Measurements from ENCODE around the gene TUBA3C.
"Not testable (repeated sequence)": the region's sequence is repeated elsewhere in the genome, so short reads cannot be mapped to it uniquely, and the experiment has no call there.

The TUBA3C gene

DNA sequence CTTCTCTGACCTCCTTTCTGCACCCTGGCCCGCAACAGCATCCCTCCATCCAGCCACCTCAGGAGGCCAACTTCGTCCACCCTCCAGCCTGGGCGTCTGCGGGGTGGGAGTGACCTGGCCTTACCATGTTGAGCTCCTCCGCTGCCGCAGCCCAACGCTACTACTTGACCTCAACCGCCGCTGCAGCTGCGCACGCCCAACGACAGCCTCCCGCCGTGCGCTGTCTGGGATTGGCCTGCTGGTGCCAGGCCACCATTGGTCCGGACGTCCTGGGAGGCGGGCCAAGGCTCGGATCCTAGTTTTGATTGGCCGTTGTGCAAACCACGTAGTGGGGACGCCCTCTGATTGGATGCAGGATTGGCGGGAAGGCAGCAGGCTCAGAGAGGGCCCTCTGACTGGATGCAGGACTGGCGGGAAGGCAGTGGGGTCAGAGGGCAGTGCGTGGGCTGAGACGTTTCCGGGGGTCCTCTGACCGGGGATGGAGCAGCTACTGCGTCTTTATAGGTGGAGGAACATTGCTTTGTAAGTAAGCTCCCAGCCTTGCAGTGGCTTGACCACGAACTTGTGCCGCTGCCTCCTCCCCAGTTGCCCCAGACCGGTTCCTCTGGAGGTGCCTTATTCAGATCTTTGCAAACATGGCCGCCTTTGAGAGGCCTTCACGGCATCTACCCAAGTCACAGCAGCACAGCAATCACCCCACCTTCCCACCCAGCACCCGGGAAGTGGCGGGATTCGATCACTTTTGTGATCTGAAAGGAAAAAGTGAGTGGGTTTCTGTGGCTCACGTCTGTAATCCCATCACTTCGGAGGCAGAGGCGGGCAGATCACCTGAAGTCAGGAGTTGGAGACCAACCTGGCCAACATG is at the start of gene TUBA3C:
TSS of gene TUBA3C (minus strand) at position 204 of the 865 bp plus-strand sequence. CDS start at position 127, 77 bp downstream.
- DNase-seq (ENCODE audit: low spot score), result no peak

- DNase-seq (ENCODE audit: low spot score), result not testable (repeated sequence)
Measured at GRCh38 chr13:19207413-19207812, 25.8 kb upstream of the TUBA3C start.

GRCh38 chr13:19192622-19193021 is 11.0 kb upstream of the TUBA3C start:
- not testable (repeated sequence) for DNase-seq (ENCODE audit: low spot score)

DNA sequence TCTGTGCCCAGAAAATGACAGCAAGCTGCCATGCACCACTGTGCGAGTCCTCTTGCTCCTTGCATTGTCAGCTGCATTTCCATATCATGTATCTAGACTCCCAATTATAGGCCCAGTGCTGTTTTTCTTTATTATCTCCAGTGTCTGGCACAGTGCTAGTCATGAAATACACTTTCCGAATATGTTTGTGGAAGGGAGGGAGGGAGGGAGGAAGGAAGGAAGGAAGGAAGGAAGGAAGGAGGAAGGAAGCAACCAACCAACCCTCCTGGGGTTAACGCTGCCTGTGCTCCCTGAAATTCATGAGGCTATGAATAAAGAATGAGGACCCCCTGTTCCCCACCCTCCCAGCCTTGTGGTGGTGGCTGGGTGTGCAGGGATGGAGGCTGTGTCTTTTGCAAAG is 8.3 kb upstream of the TUBA3C start:
- not testable (repeated sequence) for DNase-seq (ENCODE audit: low spot score)

- not testable (repeated sequence) for DNase-seq (ENCODE audit: low spot score)
Measured at GRCh38 chr13:19189368-19189767, 7.7 kb upstream of the TUBA3C start.

GRCh38 chr13:19185865-19186645 is 4.4 kb upstream of the TUBA3C start:
- DNase-seq (ENCODE audit: low spot score), result no peak

DNA sequence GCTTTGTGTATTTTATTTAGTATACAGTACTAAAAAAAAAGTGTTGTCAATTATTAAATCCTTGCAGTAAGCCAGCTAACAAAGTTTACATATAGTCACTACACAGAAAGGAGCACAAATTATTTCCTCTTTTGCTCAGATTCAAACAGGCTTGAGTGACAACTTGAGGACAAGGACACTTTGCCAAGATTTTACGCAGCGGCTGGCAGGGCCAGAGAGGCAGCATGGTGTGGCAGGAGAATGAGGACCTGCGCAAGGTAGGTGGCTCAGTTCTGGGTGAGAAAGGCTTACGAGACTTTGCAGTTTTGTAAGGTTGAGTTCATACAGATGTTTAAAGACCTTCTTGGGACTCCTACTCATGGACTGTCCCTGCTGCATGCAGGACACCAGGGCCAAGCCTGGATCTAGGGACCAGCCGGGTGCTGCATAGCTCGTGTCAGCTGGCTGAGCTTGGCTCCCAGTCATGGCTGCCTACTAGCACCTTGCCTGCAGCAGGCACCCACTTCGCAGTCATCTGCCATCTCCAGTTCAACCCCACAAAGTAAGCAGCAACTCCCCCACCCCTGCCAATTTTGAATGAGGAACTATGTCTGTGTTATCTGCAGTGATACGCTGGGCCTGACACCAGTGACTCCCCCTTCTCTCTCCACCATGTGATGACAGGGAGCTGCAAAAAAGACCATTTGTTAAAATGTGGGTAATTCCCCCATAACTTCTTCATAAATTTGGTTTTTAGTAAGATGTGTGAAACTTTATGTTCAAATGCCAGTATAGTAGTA is 3.7 kb upstream of the TUBA3C start:
- DNase-seq (ENCODE audit: low spot score), result no peak

DNA sequence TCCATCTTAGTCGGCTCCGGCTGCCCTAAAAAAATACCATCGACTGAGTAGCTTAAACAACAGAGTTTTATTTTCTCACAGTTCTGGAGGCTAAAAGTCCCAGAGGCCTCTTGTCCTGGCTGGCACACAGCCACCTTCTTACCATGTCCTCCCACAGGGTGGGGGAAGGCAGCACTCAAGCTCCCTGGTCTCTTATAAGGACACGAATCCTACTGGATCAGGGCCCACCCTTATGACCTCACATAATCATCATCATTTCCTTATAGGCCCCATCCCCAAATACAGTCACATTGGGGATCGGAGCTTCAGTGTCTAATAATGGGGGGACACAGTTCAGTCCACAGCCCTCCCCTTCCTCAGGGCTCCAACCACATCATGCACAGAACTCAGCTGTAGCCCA is 2.6 kb upstream of the TUBA3C start:
- no peak for DNase-seq (ENCODE audit: low spot score)

DNA sequence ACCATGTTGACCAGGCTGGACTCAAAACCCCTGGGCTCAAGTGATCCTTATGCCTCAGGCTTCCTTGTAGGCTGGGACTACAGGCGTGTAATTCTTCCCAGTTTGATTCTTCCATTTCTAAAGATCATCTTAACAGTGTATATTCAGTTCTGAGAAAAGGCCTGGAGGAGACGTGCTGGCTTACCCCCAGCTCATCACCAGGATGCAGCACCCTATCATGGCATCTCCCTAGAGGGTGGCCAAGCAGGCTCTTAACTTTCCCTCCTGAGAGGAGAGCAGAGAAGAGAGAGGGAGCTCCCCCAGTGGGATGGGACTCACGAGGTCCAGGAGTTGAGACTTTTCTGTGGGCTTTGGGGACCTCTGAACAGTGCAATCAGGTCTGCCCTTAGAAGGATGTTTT is 2.1 kb upstream of the TUBA3C start:
- no peak for DNase-seq (ENCODE audit: low spot score)

DNA sequence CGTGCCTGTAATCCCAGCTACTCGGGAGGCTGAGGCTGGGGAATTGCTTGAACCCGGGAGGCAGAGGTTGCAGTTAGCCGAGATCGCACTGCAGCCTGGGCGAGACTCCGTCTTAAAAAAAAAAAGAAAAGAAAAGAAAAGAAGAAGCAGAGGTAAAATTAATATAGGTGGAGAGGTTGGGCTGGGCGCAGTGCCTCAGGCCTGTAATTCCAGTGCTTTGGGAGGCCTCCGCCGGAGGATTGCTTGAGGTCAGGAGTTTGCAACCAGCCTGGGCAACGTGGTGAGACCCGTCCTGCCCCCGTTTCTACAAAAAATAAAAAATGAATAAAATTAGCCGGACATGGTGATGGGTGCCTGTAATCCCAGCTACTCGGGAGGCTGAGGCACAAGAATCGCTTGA is 912 bp upstream of the TUBA3C start:
- no peak for DNase-seq (ENCODE audit: low spot score)

DNA sequence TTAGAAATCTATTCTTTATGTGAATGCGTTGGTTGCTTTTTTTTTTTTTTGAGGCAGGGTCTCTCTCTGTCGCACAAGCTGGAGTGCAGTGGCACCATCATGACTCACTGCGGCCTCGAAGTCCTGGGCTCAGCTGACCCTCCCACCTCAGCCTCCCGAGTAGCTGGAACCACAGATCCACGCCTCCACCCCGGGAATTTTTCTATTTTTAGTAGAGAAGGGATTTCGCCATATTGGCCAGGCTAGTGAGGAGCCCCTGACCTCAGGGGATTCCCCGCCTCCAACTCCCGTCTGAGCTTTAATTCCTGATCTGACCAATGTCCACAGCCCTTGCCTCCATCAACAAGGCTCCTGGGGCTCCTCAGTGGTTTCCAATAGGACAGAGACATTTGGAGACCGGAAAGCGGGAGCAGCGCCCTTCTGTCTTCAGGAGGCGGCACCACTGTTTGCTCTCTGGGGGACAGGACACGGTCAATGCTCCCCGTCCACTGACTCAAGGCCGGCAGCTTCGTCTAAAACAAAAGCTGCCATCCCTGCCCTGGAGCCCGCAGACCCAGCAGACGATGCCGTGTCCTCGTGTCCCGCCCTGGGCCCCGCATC is 503 bp downstream of the TUBA3C start:
- DNase-seq (ENCODE audit: low spot score), result no peak

DNA sequence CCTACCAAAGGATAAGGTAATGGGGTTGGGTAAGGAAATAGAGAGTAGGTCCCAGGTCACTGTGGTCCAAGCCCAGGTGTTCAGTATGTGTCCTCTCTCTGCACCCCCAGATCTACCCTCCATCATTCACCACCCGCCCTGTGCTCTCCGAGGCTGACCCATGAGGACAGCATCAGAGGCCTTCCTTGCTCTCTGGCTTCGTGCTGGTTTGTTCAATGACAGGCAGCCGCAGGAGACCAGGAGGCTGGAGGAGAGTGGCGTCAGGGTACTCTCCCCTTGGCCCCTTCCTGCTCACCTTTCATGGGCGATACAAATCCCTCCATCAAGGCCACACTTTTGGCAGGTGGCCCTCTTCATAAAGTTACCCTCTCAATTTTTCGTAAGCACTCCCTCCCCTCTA is 1.7 kb downstream of the TUBA3C start:
- no peak for DNase-seq (ENCODE audit: low spot score)

- DNase-seq (ENCODE audit: low spot score), result no peak
Measured at GRCh38 chr13:19178901-19179593, 2.6 kb downstream of the TUBA3C start.

DNA sequence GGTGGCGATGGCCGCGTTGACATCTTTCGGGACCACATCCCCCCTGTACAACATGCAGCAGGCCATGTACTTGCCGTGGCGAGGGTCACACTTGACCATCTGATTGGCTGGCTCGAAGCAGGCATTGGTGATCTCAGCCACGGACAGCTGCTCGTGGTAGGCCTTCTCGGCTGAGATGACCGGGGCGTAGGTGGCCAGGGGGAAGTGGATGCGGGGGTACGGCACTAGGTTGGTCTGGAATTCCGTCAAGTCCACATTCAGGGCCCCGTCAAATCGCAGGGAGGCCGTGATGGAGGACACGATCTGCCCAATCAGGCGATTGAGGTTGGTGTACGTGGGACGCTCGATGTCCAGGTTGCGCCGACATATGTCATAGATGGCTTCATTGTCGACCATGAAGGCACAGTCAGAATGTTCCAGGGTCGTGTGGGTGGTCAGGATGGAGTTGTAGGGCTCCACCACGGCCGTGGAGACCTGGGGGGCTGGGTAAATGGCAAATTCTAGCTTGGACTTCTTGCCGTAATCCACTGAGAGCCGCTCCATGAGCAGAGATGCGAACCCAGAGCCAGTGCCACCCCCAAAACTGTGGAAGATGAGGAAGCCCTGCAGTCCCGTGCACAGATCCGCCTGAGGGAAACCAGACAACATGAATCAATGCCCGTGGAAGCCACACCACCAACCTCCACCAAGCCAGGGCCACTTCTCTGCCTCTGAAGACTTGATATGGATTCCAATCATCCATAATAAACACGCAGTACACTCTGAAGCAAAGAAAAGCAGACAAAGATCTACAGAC is 4.4 kb downstream of the TUBA3C start:
- DNase-seq (ENCODE audit: low spot score), result not testable (repeated sequence)

DNA sequence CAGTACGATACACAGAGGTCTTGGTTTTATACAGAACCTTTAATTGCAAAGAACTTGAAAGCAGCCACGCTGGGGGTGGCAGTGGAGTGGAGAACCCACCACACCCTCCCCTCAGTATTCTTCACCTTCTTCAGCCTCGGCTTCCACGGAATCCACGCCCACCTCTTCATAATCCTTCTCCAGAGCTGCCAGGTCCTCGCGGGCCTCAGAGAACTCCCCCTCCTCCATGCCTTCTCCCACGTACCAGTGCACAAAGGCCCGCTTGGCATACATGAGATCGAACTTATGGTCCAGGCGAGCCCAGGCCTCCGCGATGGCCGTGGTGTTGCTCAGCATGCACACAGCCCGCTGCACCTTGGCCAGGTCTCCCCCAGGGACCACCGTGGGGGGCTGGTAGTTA is 7.9 kb downstream of the TUBA3C start:
- DNase-seq (ENCODE audit: low spot score), result no peak

GRCh38 chr13:19172647-19173030 is 9.0 kb downstream of the TUBA3C start:
- no peak for DNase-seq (ENCODE audit: low spot score)

GRCh38 chr13:19172007-19172646 is 9.5 kb downstream of the TUBA3C start:
- DNase-seq (ENCODE audit: low spot score), result no peak

DNA sequence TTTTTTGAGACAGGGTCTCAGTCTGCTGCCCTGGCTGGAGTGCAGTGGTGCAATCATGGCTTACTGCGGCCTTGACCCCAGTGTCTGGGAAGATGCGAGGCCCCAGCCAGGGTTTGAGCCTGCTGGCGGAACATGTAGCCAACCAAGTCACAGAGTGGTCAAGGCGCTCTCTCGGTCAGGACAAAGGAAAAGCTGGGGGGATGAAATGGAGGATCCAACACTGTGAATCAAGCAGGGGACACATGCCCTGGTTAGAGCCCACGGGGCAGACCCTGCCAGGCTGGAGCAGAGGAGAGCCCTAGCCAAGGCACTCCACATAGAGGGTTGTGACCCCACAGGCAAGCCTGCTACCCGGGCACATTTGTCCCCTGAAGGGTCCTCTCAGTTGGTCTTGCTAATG is 10.1 kb downstream of the TUBA3C start:
- DNase-seq (ENCODE audit: low spot score), result no peak

- no peak for DNase-seq (ENCODE audit: low spot score)
Measured at GRCh38 chr13:19169991-19170390, 11.6 kb downstream of the TUBA3C start.

DNA sequence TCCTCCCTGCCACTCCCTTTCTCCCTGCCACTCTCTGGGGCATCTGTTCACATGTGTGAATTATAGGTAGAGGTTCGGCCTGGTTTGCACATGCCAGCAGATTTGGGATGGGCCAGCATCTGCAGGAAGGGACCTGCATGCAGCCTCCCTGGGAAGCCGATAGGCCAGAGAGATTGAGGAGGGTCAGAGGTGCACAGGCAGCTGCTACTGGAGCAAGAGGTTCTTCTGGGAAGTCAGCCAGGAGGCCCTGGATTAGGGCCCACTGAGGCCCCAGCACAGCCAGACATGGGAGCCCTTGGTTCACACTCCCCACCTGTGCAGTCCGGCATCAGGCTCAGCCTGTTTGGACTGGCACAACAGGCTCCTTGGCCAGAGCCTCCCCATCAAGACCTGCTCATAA is 12.1 kb downstream of the TUBA3C start:
- no peak for DNase-seq (ENCODE audit: low spot score)

Measured in COLO829 (cell line).